H9 (cell line): ENCODE measurements around the gene OPRL1. TPM values are rescaled to one million over a fixed set of nuclear protein-coding genes. Genes with fewer than 3 reads are reported as not detected.

ENCODE experiments used
- DNase-seq: peaks from one replicate; pipeline ENCODE4 v3.0.0-alpha.2; 2017
- H2AFZ ChIP-seq: one replicate; pipeline ENCODE4 v1.6.1; 2013; ENCODE audit warnings: mild to moderate bottlenecking, low read length, control low read depth, moderate library complexity
- H2AK5ac ChIP-seq: 2 replicates; pipeline ENCODE4 v1.6.1; 2013; ENCODE audit warnings: low read length, control low read depth, mixed read lengths; ENCODE audit not compliant: insufficient read length
- H2BK120ac ChIP-seq: one replicate; pipeline ENCODE4 v1.6.1; 2013; ENCODE audit warnings: low read depth, mild to moderate bottlenecking, low read length, control low read depth, inconsistent platforms; ENCODE audit not compliant: poor library complexity, severe bottlenecking
- H2BK12ac ChIP-seq: 2 replicates; pipeline ENCODE4 v1.6.1; 2013; ENCODE audit warnings: low read length, control low read depth, mixed read lengths, low read depth; ENCODE audit not compliant: insufficient read length
- H2BK15ac ChIP-seq: 2 replicates; pipeline ENCODE4 v1.6.1; 2013; ENCODE audit warnings: low read depth, low read length, control low read depth
- H2BK20ac ChIP-seq: one replicate; pipeline ENCODE4 v1.6.1; 2013; ENCODE audit warnings: low read depth, mild to moderate bottlenecking, low read length, control low read depth, inconsistent platforms; ENCODE audit not compliant: poor library complexity, severe bottlenecking
- H2BK5ac ChIP-seq: 2 replicates; pipeline ENCODE4 v1.6.1; 2013; ENCODE audit warnings: low read length, control low read depth, mixed read lengths; ENCODE audit not compliant: insufficient read length
- H3K14ac ChIP-seq: 2 replicates; pipeline ENCODE4 v1.6.1; 2013; ENCODE audit warnings: low read length, control low read depth; ENCODE audit not compliant: insufficient read depth
- H3K18ac ChIP-seq: 2 replicates; pipeline ENCODE4 v1.6.1; 2013; ENCODE audit warnings: low read depth, mild to moderate bottlenecking, mixed read lengths, low read length, control low read depth; ENCODE audit not compliant: insufficient read length
- H3K23ac ChIP-seq: 2 replicates; pipeline ENCODE4 v1.6.1; 2013; ENCODE audit warnings: low read length, control low read depth, mixed read lengths, low read depth; ENCODE audit not compliant: insufficient read length
- H3K23me2 ChIP-seq: 2 replicates; pipeline ENCODE4 v1.6.1; 2013; ENCODE audit warnings: low read depth, mild to moderate bottlenecking, mixed read lengths, low read length, control low read depth; ENCODE audit not compliant: insufficient read length, poor library complexity, severe bottlenecking
- H3K27ac ChIP-seq: 2 replicates; pipeline ENCODE4 v1.5.1; 2013; ENCODE audit warnings: low read length, control low read depth, mixed read lengths, low read depth; ENCODE audit not compliant: insufficient read length
- H3K27me3 ChIP-seq: 2 replicates; pipeline ENCODE4 v1.6.1; 2013; ENCODE audit warnings: low read length, control low read depth, inconsistent platforms; ENCODE audit not compliant: insufficient read depth
- H3K4ac ChIP-seq: 2 replicates; pipeline ENCODE4 v1.6.1; 2013; ENCODE audit warnings: low read depth, mild to moderate bottlenecking, control low read depth, inconsistent platforms, low read length, moderate library complexity
- H3K4me1 ChIP-seq: 2 replicates; pipeline ENCODE4 v1.6.1; 2013; ENCODE audit warnings: low read length, control low read depth, inconsistent platforms; ENCODE audit not compliant: insufficient read depth
- H3K4me2 ChIP-seq: 2 replicates; pipeline ENCODE4 v1.6.1; 2013; ENCODE audit warnings: low read length, control low read depth, mixed read lengths; ENCODE audit not compliant: insufficient read length, insufficient read depth
- H3K56ac ChIP-seq: 2 replicates; pipeline ENCODE4 v1.6.1; 2013; ENCODE audit warnings: low read depth, mild to moderate bottlenecking, mixed read lengths, low read length, control low read depth; ENCODE audit not compliant: insufficient read length
- H3K79me1 ChIP-seq: 2 replicates; pipeline ENCODE4 v1.6.1; 2013; ENCODE audit warnings: low read depth, mild to moderate bottlenecking, moderate library complexity, low read length, control low read depth, inconsistent platforms; ENCODE audit not compliant: insufficient read depth, poor library complexity, severe bottlenecking
- H3K79me2 ChIP-seq: 2 replicates; pipeline ENCODE4 v1.6.1; 2013; ENCODE audit warnings: low read length, control low read depth, inconsistent platforms; ENCODE audit not compliant: insufficient read depth
- H3K9ac ChIP-seq: 2 replicates; pipeline ENCODE4 v1.6.1; 2013; ENCODE audit warnings: low read length, control low read depth, mixed read lengths; ENCODE audit not compliant: insufficient read length; ENCODE audit errors: extremely low read depth
- H3K9me3 ChIP-seq: one replicate; pipeline ENCODE4 v1.6.1; 2013; ENCODE audit warnings: low read depth, low read length, inconsistent platforms; ENCODE audit not compliant: control insufficient read depth
- H3T11ph ChIP-seq: one replicate; pipeline ENCODE4 v1.6.1; 2013; ENCODE audit warnings: mild to moderate bottlenecking, low read length, control low read depth, inconsistent platforms
- H4K20me1 ChIP-seq: one replicate; pipeline ENCODE4 v1.6.1; 2013; ENCODE audit not compliant: control insufficient read depth, insufficient read length, insufficient read depth
- H4K5ac ChIP-seq: 2 replicates; pipeline ENCODE4 v1.6.1; 2013; ENCODE audit warnings: low read depth, mild to moderate bottlenecking, mixed read lengths, low read length, control low read depth; ENCODE audit not compliant: insufficient read length
- H4K8ac ChIP-seq: replicated peaks from 2 replicates; pipeline ENCODE4 v1.6.1; 2013; ENCODE audit warnings: low read length, control low read depth, mixed read lengths, low read depth; ENCODE audit not compliant: insufficient read length
- H4K91ac ChIP-seq: 2 replicates; pipeline ENCODE4 v1.6.1; 2013; ENCODE audit warnings: low read depth, mild to moderate bottlenecking, moderate library complexity, mixed read lengths, low read length, control low read depth; ENCODE audit not compliant: insufficient read length
- H3K27ac Mint-ChIP-seq, 3 experiments: 2 replicates in 2 of 3; 3 replicates in 1 of 3; pipeline ENCODE4 v1.8.0; 2020 to 2021; ENCODE audit warnings: mixed read lengths in 3 of 3, mild to moderate bottlenecking in 1 of 3, moderate library complexity in 1 of 3
- H3K27me3 Mint-ChIP-seq: 2 replicates; pipeline ENCODE4 v1.8.0; 2021; ENCODE audit warnings: low read depth, mild to moderate bottlenecking, moderate library complexity, mixed read lengths
- H3K36me3 Mint-ChIP-seq, 3 experiments: 2 replicates in 2 of 3; 3 replicates in 1 of 3; pipeline ENCODE4 v1.8.0; 2020 to 2021; ENCODE audit warnings: low read depth in 3 of 3, mixed read lengths in 3 of 3; ENCODE audit not compliant: insufficient read depth in 1 of 3
- H3K4me1 Mint-ChIP-seq, 2 experiments: 2 replicates each; pipeline ENCODE4 v1.8.0; 2020; ENCODE audit warnings: mixed read lengths in 2 of 2
- H3K4me3 Mint-ChIP-seq, 2 experiments: 2 replicates in 1 of 2; 3 replicates in 1 of 2; pipeline ENCODE4 v1.8.0; 2020 to 2021; ENCODE audit warnings: mild to moderate bottlenecking in 2 of 2, mixed read lengths in 2 of 2, moderate library complexity in 1 of 2
- H3K9me3 Mint-ChIP-seq, 2 experiments: 2 replicates in 1 of 2; 3 replicates in 1 of 2; pipeline ENCODE4 v1.8.0; 2020; ENCODE audit warnings: mild to moderate bottlenecking in 2 of 2, mixed read lengths in 2 of 2, moderate library complexity in 1 of 2
- WGBS: extraction: QIAGEN DNeasy Blood & Tissue Kit; methylation state at CpG from one replicate; pipeline ENCODE4 v1.1.7; 2013; ENCODE audit warnings: missing lambda C conversion rate, low lambda C conversion rate, mixed read lengths; ENCODE audit not compliant: insufficient read length; ENCODE audit errors: extremely low coverage; 5-methylcytosine and 5-hydroxymethylcytosine counted together
- total RNA-seq: library from RNA; stranded (reverse); gene quantifications from 2 replicates; pipeline ENCODE4 v1.2.1, GENCODE V29; 2021
- TF ChIP-seq, protein P1 (sequence below): fragments of 200-600 bp; sonication (generic); conservative IDR thresholded peaks from 3 replicates; pipeline ENCODE4 v1.8.0; 2021; ENCODE audit warnings: antibody characterized with exemption, mild to moderate bottlenecking

Gene OPRL1
- total RNA-seq, 1 experiment from 2014 or later, result 0.90 TPM

DNA sequence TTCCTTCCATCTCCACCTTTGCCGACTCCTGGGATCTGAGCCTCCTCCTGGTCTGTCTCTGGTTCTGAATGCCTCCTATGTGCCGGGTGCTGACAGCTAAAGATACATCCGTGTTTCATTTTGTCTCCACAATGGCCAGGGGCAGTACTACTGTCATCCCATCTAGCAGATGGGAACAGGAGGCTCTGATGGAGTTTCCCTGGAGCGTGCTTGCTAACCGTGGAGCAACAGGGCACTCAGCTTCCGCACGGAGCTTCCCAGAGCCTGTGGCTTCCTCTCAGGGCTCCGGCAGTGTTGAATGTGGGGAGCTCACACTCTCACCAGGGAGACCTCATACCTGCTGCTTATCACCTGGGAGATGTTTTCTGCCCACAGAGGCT lies 39.4 kb downstream of the OPRL1 start:
- H3K27ac Mint-ChIP-seq, result no peak overlapping the region
- Histone ChIP-seq H3K27me3 (no peaks in the 10 kb centered on the region; the same call in 1 of the 2 replicates), H2BK15ac (no peak overlapping the region), H3K4me1 (no peaks in the 10 kb centered on the region), H4K8ac (no peak overlapping the region), H3K9me3 (no peaks in the 10 kb centered on the region), H4K5ac (no peak overlapping the region), H3K56ac (no peak overlapping the region), H2AK5ac (no peak overlapping the region), H2BK120ac (no peak overlapping the region), H2BK5ac (no peak overlapping the region), H2BK20ac (no peak overlapping the region), H3K18ac (no peak overlapping the region), H2AFZ (no peak overlapping the region), H2BK12ac (no peak overlapping the region), H3K23me2 (no peaks in the 10 kb centered on the region), H3K23ac (no peak overlapping the region), H3K27ac (no peak overlapping the region), H3K79me1 (no peaks in the 10 kb centered on the region), H3T11ph (no peak overlapping the region), H3K14ac (no peak overlapping the region), H3K9ac (no peak overlapping the region), H3K4ac (no peak overlapping the region), H3K4me2 (no peak overlapping the region), H4K91ac (no peak overlapping the region), H4K20me1 (peaks cover 3% of the 10 kb centered on the region), H3K79me2 (no peaks in the 10 kb centered on the region)
- peaks cover 0 to 1% (median 0%) of the 10 kb centered on the region in 3 experiments; a peak in 1 of 7 replicates for H3K36me3 Mint-ChIP-seq
- H3K4me3 Mint-ChIP-seq, result no peak overlapping the region
- no CpG with 5 or more reads among the region's 8 CpGs for WGBS
- TF ChIP-seq, protein P1, sequence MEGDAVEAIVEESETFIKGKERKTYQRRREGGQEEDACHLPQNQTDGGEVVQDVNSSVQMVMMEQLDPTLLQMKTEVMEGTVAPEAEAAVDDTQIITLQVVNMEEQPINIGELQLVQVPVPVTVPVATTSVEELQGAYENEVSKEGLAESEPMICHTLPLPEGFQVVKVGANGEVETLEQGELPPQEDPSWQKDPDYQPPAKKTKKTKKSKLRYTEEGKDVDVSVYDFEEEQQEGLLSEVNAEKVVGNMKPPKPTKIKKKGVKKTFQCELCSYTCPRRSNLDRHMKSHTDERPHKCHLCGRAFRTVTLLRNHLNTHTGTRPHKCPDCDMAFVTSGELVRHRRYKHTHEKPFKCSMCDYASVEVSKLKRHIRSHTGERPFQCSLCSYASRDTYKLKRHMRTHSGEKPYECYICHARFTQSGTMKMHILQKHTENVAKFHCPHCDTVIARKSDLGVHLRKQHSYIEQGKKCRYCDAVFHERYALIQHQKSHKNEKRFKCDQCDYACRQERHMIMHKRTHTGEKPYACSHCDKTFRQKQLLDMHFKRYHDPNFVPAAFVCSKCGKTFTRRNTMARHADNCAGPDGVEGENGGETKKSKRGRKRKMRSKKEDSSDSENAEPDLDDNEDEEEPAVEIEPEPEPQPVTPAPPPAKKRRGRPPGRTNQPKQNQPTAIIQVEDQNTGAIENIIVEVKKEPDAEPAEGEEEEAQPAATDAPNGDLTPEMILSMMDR, result no peak
- H3K4me1 Mint-ChIP-seq, result peaks cover 4 to 5% of the 10 kb centered on the region in 2 experiments; a peak in 3 of 4 replicates
- peaks cover 30% of the 10 kb centered on the region for H3K27me3 Mint-ChIP-seq
- no peak for DNase-seq
- H3K9me3 Mint-ChIP-seq, result peaks cover 0 to 3% of the 10 kb centered on the region in 2 experiments; a peak in 2 of 5 replicates
